IMR-90 (cell line): ENCODE results near the gene INHA. TPM values are rescaled to one million over a fixed set of nuclear protein-coding genes. Genes with fewer than 3 reads are reported as not detected.

Experiments
- ATAC-seq: fragments of 200-7000 bp; cut with Tn5 transposase; 2 replicates; pipeline ENCODE4 v1.9.1; 2020; ENCODE audit warnings: low read depth, mild to moderate bottlenecking, moderate library complexity
- BruUV-seq: library from RNA; stranded (reverse); fragments of 400-500 nt; replicated peaks from 2 replicates; lab custom pipeline; 2021; lab: Mats Ljungman, UMichigan
- CTCF ChIA-PET: fragments of 300-600 bp; formaldehyde crosslinking; extraction: SDS; loops from one replicate; lab custom pipeline; 2021; ENCODE audit warnings: antibody characterized with exemption; lab: Yijun Ruan, JAX
- POLR2A ChIA-PET: fragments of 300-600 bp; sonication (Branson Sonifier 250); formaldehyde crosslinking; loops from one replicate; lab custom pipeline; 2022; ENCODE audit warnings: antibody characterized with exemption; ENCODE audit not compliant: unreplicated experiment; lab: Charles Lee
- DNase-seq: peaks from one replicate; pipeline ENCODE4 v3.0.0; 2013
- H2AFZ ChIP-seq: replicated peaks from 2 replicates; pipeline ENCODE3; 2013; ENCODE audit warnings: low read length, mild to moderate bottlenecking; ENCODE audit not compliant: poor library complexity
- H2AK5ac ChIP-seq: 2 replicates; pipeline ENCODE4 v1.6.1; 2013; ENCODE audit warnings: low read depth, low read length, inconsistent platforms
- H2AK9ac ChIP-seq: replicated peaks from 2 replicates; pipeline ENCODE3; 2013; ENCODE audit warnings: mild to moderate bottlenecking, low read depth, low read length, moderate library complexity; ENCODE audit not compliant: poor library complexity
- H2BK120ac ChIP-seq: 2 replicates; pipeline ENCODE4 v1.6.1; 2013; ENCODE audit warnings: low read depth, low read length, inconsistent platforms
- H2BK15ac ChIP-seq: 3 replicates; pipeline ENCODE4 v1.6.1; 2013; ENCODE audit warnings: low read depth, low read length, inconsistent platforms
- H2BK20ac ChIP-seq: 2 replicates; pipeline ENCODE4 v1.6.1; 2013; ENCODE audit warnings: low read depth, mild to moderate bottlenecking, inconsistent platforms, low read length, moderate library complexity
- H2BK5ac ChIP-seq: 2 replicates; pipeline ENCODE4 v1.6.1; 2013; ENCODE audit warnings: mild to moderate bottlenecking, low read depth, low read length, inconsistent platforms; ENCODE audit not compliant: poor library complexity, severe bottlenecking
- H3K14ac ChIP-seq: replicated peaks from 2 replicates; pipeline ENCODE4 v1.6.1; 2013; ENCODE audit warnings: low read depth, low read length, inconsistent platforms
- H3K18ac ChIP-seq: 2 replicates; pipeline ENCODE4 v1.6.1; 2013; ENCODE audit warnings: low read depth, low read length, control low read depth
- H3K23ac ChIP-seq: 2 replicates; pipeline ENCODE4 v1.6.1; 2013; ENCODE audit warnings: low read depth, low read length, inconsistent platforms
- H3K27ac ChIP-seq: 2 replicates; pipeline ENCODE4 v1.5.1; 2013; ENCODE audit warnings: mild to moderate bottlenecking, control low read depth, low read length; ENCODE audit not compliant: insufficient read depth
- H3K27me3 ChIP-seq: 2 replicates; pipeline ENCODE4 v1.6.1; 2013; ENCODE audit warnings: low read length; ENCODE audit not compliant: control insufficient read depth, insufficient read depth
- H3K36me3 ChIP-seq: 2 replicates; pipeline ENCODE4 v1.6.1; 2013; ENCODE audit warnings: low read length, mixed read lengths; ENCODE audit not compliant: control insufficient read depth, insufficient read depth
- H3K4ac ChIP-seq: 2 replicates; pipeline ENCODE4 v1.6.1; 2013; ENCODE audit warnings: low read depth, low read length, inconsistent platforms
- H3K4me1 ChIP-seq: 2 replicates; pipeline ENCODE4 v1.6.1; 2013; ENCODE audit warnings: low read length, mixed read lengths; ENCODE audit not compliant: control insufficient read depth, insufficient read depth
- H3K4me2 ChIP-seq: 2 replicates; pipeline ENCODE4 v1.6.1; 2013; ENCODE audit warnings: low read depth, mild to moderate bottlenecking, control low read depth, low read length, moderate library complexity
- H3K4me3 ChIP-seq: 2 replicates; pipeline ENCODE4 v1.5.1; 2013; ENCODE audit warnings: low read depth, mild to moderate bottlenecking, control low read depth, low read length, moderate library complexity; ENCODE audit not compliant: insufficient read depth
- H3K56ac ChIP-seq: 2 replicates; pipeline ENCODE4 v1.6.1; 2013; ENCODE audit warnings: low read length, inconsistent platforms; ENCODE audit not compliant: insufficient read depth; ENCODE audit errors: extremely low read depth
- H3K79me1 ChIP-seq, 2 experiments: 2 replicates each; pipeline ENCODE4 v1.6.1; 2013; ENCODE audit warnings: low read length in 2 of 2, inconsistent platforms in 1 of 2, low read depth in 1 of 2
- H3K9ac ChIP-seq: 2 replicates; pipeline ENCODE4 v1.6.1; 2013; ENCODE audit warnings: low read depth, low read length, control low read depth
- H3K9me1 ChIP-seq: 2 replicates; pipeline ENCODE4 v1.6.1; 2013; ENCODE audit warnings: low read length, inconsistent platforms; ENCODE audit not compliant: insufficient read depth
- H3K9me3 ChIP-seq: 2 replicates; pipeline ENCODE4 v1.6.1; 2013; ENCODE audit warnings: low read length; ENCODE audit not compliant: control insufficient read depth, insufficient read depth
- H4K20me1 ChIP-seq: 2 replicates; pipeline ENCODE4 v1.6.1; 2013; ENCODE audit warnings: low read length, inconsistent platforms; ENCODE audit not compliant: insufficient read depth
- H4K5ac ChIP-seq: 2 replicates; pipeline ENCODE4 v1.6.1; 2013; ENCODE audit warnings: mild to moderate bottlenecking, low read depth, low read length, control low read depth
- H4K8ac ChIP-seq, 2 experiments: 2 replicates each; pipeline ENCODE4 v1.6.1; 2013; ENCODE audit warnings: low read depth in 2 of 2, low read length in 2 of 2, control low read depth in 1 of 2, inconsistent platforms in 1 of 2
- H4K91ac ChIP-seq: 2 replicates; pipeline ENCODE4 v1.6.1; 2013; ENCODE audit warnings: low read depth, low read length, inconsistent platforms; ENCODE audit not compliant: insufficient read depth
- BHLHE40 ChIP-seq: fragments of 150-350 bp; IDR thresholded peaks from 2 replicates; pipeline ENCODE4 v1.6.1; 2016; ENCODE audit warnings: mild to moderate bottlenecking, low read depth, low read length
- CEBPB ChIP-seq: IDR thresholded peaks from 2 replicates; pipeline ENCODE4 v1.6.1; 2012; ENCODE audit warnings: low read depth, low read length, improper control_type of control experiment
- CHD1 ChIP-seq: IDR thresholded peaks from 2 replicates; pipeline ENCODE4 v1.6.1; 2012; ENCODE audit warnings: low read depth, low read length, improper control_type of control experiment
- ELK1 ChIP-seq: fragments of 150-350 bp; IDR thresholded peaks from 2 replicates; pipeline ENCODE4 v1.6.1; 2016; ENCODE audit warnings: low read depth, mild to moderate bottlenecking, low read length, moderate library complexity, borderline replicate concordance
- MAZ ChIP-seq: IDR thresholded peaks from 2 replicates; pipeline ENCODE4 v1.6.1; 2012; ENCODE audit warnings: low read depth, mild to moderate bottlenecking, low read length, improper control_type of control experiment, moderate library complexity, borderline replicate concordance
- POLR2A ChIP-seq: IDR thresholded peaks from 2 replicates; pipeline ENCODE4 v1.6.1; 2012; ENCODE audit warnings: mild to moderate bottlenecking, low read depth, low read length
- RCOR1 ChIP-seq: IDR thresholded peaks from 2 replicates; pipeline ENCODE4 v1.6.1; 2012; ENCODE audit warnings: mild to moderate bottlenecking, low read length, improper control_type of control experiment; ENCODE audit not compliant: insufficient replicate concordance
- RFX5 ChIP-seq: IDR thresholded peaks from 2 replicates; pipeline ENCODE4 v1.8.0; 2012; ENCODE audit warnings: low read depth, mild to moderate bottlenecking, low read length, moderate library complexity
- SMC3 ChIP-seq: fragments of 150-350 bp; IDR thresholded peaks from 2 replicates; pipeline ENCODE4 v1.6.1; 2016; ENCODE audit warnings: low read depth, mild to moderate bottlenecking, antibody characterized with exemption, low read length, moderate library complexity
- WGBS, 2 experiments: methylation state at CpG; one replicate each; pipeline versions ENCODE4 v1.1.5 to v1.1.7; 2013; ENCODE audit warnings: missing lambda C conversion rate in 2 of 2; ENCODE audit not compliant: insufficient read length in 1 of 2; ENCODE audit errors: extremely low coverage in 2 of 2; 5-methylcytosine and 5-hydroxymethylcytosine counted together
- dilution Hi-C: fragments of 300-500 bp; cut with HindIII; formaldehyde crosslinking; loops from one replicate; pipeline ENCODE4 v1.14.3; 2018; ENCODE audit warnings: low sequenced_read_pairs; ENCODE audit not compliant: unreplicated experiment
- in situ Hi-C: fragments of 300-500 bp; cut with MboI; formaldehyde crosslinking; loops from 3 replicates; pipeline ENCODE4 v1.14.3; 2019; ENCODE audit warnings: low sequenced_read_pairs, inconsistent platforms, mixed read lengths
- intact Hi-C: fragments of 100-400 bp; cut with micrococcal nuclease; formaldehyde crosslinking; loops from 2 replicates; pipeline ENCODE4 v1.10.0; 2022
- polyA plus RNA-seq, 3 experiments: library from polyadenylated mRNA; depleted of rRNA; stranded (reverse); fragments of >200 nt; gene quantifications; 2 replicates each; pipeline ENCODE4 v1.2.3, GENCODE V29; 2012; ENCODE audit warnings: low replicate concordance in 1 of 3
- total RNA-seq: library from RNA; depleted of rRNA; stranded (reverse); fragments of >200 nt; gene quantifications from 2 replicates; pipeline ENCODE4 v1.2.3, GENCODE V29; 2012

The INHA gene
- total and polyA plus RNA-seq, 2 of the 4 experiments (the other 2 are of a cell fraction), result 0.96 TPM; not detected in 1

- no peak for TF ChIP-seq RCOR1
These were observed 6.7 kb upstream of the INHA start (continued) for GRCh38 chr2:219565130-219566080.

GRCh38 chr2:219566640-219567039, 5.5 kb upstream of the INHA start:
- peak overlapping the region; percentile 68 for H2AK9ac ChIP-seq
- H2AK5ac ChIP-seq, result no peak overlapping the region
- no peak overlapping the region for H2BK120ac ChIP-seq
- H4K91ac ChIP-seq, result no peak overlapping the region
- ATAC-seq (no peak), DNase-seq (no peak)
- peaks cover 8% of the 10 kb centered on the region; the same call in 1 of the 2 replicates for H4K20me1 ChIP-seq
- no peaks in the 10 kb centered on the region for H3K27me3 ChIP-seq
- POLR2A ChIA-PET, result no interaction called here
- no peak overlapping the region for H3K4me2 ChIP-seq
- no peak overlapping the region for H3K18ac ChIP-seq
- peaks cover 9 to 18% of the 10 kb centered on the region in 2 experiments for H3K79me1 ChIP-seq
- no peak overlapping the region for H3K23ac ChIP-seq
- no peak overlapping the region for H4K5ac ChIP-seq
- H3K4ac ChIP-seq, result no peak overlapping the region
- BruUV-seq, result no TSS peak
- H3K36me3 ChIP-seq, result peaks cover 26% of the 10 kb centered on the region
- H2BK5ac ChIP-seq, result no peak overlapping the region
- H4K8ac ChIP-seq, result no peak overlapping the region
- H3K4me1 ChIP-seq, result peaks cover 6% of the 10 kb centered on the region
- H3K14ac ChIP-seq, result no peak overlapping the region
- dilution Hi-C loops (no loop called here), in situ Hi-C loops (no loop called here), intact Hi-C loops (no loop called here)
- no peak overlapping the region for H3K4me3 ChIP-seq
- H2BK15ac ChIP-seq, result no peak overlapping the region
- TF ChIP-seq ELK1 (no peak), SMC3 (no peak), MAZ (no peak), RFX5 (no peak), RCOR1 (no peak), CHD1 (no peak), CEBPB (no peak), BHLHE40 (no peak), POLR2A (no peak)
- peaks cover 6% of the 10 kb centered on the region; the same call in 1 of the 2 replicates for H3K9me1 ChIP-seq
- 98% methylated on average over 7 of the region's 11 CpGs; no CpG with 5 or more reads in 1 of the 2 experiments for WGBS, 2 experiments
- H2BK20ac ChIP-seq, result no peak overlapping the region
- H3K9ac ChIP-seq, result no peak overlapping the region
- H3K56ac ChIP-seq, result no peak overlapping the region
- H3K27ac ChIP-seq, result no peak overlapping the region
- CTCF ChIA-PET, result no interaction called here
- H2AFZ ChIP-seq, result no peak overlapping the region
- H3K9me3 ChIP-seq, result no peaks in the 10 kb centered on the region
